IPS DF 6.9 (cell line): ENCODE results near the gene ADCY7.

ENCODE experiments used
- DNase-seq: peaks from one replicate; pipeline ENCODE4 v3.0.0-alpha.2; 2013; ENCODE audit warnings: low read depth, low spot score
- H3K27ac ChIP-seq: one replicate; pipeline ENCODE4 v1.5.1; 2013; ENCODE audit warnings: low read length, control low read depth
- H3K27me3 ChIP-seq: 2 replicates; pipeline ENCODE4 v1.6.1; 2013; ENCODE audit warnings: mild to moderate bottlenecking, low read length; ENCODE audit not compliant: control insufficient read depth, insufficient read depth
- H3K36me3 ChIP-seq: 2 replicates; pipeline ENCODE4 v1.6.1; 2013; ENCODE audit warnings: low read length; ENCODE audit not compliant: control insufficient read depth, insufficient read depth
- H3K4me1 ChIP-seq: 2 replicates; pipeline ENCODE4 v1.6.1; 2013; ENCODE audit warnings: low read length; ENCODE audit not compliant: control insufficient read depth, insufficient read depth
- H3K4me3 ChIP-seq: 2 replicates; pipeline ENCODE4 v1.5.1; 2013; ENCODE audit warnings: mild to moderate bottlenecking, low read length
- H3K9me3 ChIP-seq: 2 replicates; pipeline ENCODE4 v1.6.1; 2013; ENCODE audit warnings: low read length, inconsistent platforms; ENCODE audit not compliant: control insufficient read depth, insufficient read depth
- WGBS: extraction: QIAGEN DNeasy Blood & Tissue Kit; methylation state at CpG from one replicate; pipeline ENCODE4 v1.1.7; 2013; ENCODE audit warnings: mixed read lengths, missing lambda C conversion rate; ENCODE audit not compliant: insufficient read length, insufficient coverage; 5-methylcytosine and 5-hydroxymethylcytosine counted together

Gene ADCY7

DNA sequence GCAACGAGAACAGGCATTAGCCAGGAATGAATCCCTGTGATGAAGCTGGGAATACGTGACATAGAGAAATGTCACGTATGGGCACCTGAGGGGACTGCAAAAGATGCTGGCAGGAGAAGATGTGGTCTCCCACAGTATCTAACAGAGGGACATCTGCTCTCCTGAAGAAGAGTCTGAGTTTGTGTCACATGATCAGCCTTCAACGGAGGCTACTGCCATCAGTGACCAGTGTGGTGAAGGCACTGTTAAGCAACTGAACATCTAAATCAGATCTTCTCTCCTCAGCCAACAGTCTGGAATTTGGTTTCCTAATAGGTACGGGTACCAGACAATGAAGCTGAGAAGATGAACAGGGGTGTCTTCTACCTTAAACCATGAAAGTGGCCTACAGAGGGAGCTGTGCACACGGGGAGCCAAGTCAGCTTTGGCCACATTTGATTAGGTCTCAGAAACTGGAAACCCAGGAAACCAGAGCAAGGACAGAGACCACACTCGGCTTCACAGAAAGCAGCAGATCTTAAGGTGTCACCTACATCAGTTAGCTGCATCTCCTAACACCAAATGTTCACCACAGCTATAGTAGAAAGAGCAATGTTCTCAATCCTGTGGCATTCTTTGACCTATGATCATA, 60.6 kb downstream of the ADCY7 start:
- WGBS, result no CpG with 5 or more reads among the region's 7 CpGs
- Histone ChIP-seq H3K4me1 (no peaks in the 10 kb centered on the region), H3K9me3 (no peaks in the 10 kb centered on the region), H3K27ac (no peak overlapping the region), H3K4me3 (no peak overlapping the region), H3K27me3 (no peaks in the 10 kb centered on the region), H3K36me3 (peaks cover 18% of the 10 kb centered on the region; the same call in 1 of the 2 replicates)
- DNase-seq, result peak; percentile 18

DNA sequence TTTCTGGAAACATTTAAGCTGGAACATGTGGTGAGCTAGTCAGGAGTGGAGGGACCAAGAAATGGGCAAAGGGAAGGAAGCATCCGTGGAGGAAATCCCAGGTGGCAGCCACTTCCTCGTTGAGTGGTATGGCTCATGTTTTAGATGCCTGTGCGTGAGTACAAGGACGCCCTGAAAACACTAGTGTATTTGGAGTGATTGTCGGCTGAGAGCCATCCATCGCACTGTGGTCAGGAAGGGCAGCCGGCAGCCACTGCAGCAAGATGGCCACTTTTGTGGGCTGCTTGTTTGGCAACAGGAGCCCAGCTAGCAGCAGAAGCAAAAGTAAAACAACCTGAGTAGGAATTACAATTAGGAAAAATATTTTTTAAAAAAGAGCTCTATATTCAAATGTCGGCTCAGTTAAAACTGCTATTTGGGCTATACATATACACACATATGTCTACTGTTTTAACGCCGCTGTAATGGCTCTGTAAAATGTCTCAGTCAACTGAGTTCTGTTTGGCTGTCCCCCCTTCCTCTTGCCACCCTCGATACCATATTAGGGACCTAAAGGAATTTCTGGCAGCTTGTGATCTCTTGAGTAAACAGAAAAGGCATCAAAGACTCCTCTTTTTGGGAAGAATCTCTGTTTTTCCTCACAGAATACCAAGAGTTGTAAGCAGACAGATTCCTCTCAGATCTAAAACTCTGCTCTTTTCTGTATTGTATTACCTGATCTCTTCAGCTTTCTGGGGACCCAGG, 63.3 kb downstream of the ADCY7 start:
- Histone ChIP-seq H3K27me3 (no peaks in the 10 kb centered on the region), H3K4me3 (no peak overlapping the region), H3K27ac (no peak overlapping the region), H3K9me3 (no peaks in the 10 kb centered on the region), H3K36me3 (peaks cover 12% of the 10 kb centered on the region; the same call in 1 of the 2 replicates), H3K4me1 (0 out of 2 replicates have a peak, but pooled peaks cover 1% of the 10 kb centered on the region)
- DNase-seq, result no peak
- no CpG with 5 or more reads among the region's 11 CpGs for WGBS

DNA sequence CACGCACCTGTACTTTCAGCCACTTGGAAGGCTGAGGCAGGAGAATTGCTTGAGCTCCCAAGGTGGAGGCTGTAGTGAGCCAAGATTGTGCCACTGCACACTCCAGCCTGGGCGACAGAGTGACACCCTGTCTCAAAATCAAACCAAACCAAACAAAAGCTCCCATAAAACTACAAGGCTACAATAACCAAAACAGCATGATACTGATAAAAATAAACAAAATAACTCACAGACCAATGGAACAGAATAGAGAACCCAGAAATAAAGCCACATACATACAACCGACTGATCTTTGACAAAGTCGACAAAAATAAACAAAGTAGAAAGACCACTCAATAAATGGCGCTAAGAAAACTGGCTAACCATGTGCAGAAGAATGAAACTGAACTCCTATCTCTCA, 65.2 kb downstream of the ADCY7 start:
- no CpG with 5 or more reads among the region's 5 CpGs for WGBS
- Histone ChIP-seq H3K36me3 (peaks cover 10% of the 10 kb centered on the region; the same call in 1 of the 2 replicates), H3K4me3 (no peak overlapping the region)

DNA sequence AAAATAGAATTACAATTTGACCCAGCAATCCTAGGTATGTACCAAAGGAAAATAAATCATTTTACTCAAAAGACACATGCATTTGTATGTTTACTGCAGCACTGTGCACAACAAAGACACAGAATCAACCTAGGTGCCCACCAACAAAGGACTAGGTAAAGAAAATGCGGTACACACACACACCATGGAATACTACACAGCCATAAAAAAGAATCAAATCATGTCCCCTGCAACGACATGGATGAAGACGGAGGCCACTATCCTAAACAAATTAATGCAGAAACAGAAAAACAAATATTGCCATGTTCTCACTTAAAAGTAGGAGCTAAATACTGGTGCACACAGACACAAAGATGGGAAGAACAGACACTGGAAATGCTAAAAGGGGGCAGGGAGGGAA, 66.2 kb downstream of the ADCY7 start:
- Histone ChIP-seq H3K27ac (no peak overlapping the region), H3K36me3 (peaks cover 7% of the 10 kb centered on the region; the same call in 1 of the 2 replicates), H3K4me3 (no peak overlapping the region), H3K4me1 (0 out of 2 replicates have a peak, but pooled peaks cover 1% of the 10 kb centered on the region), H3K27me3 (no peaks in the 10 kb centered on the region), H3K9me3 (no peaks in the 10 kb centered on the region)
- no CpG with 5 or more reads among the region's 3 CpGs for WGBS
- no peak for DNase-seq

More for the DNA sequence above, 65.2 kb downstream of the ADCY7 start:
- no peaks in the 10 kb centered on the region for H3K9me3 ChIP-seq
- no peak for DNase-seq
- H3K27me3 ChIP-seq, result no peaks in the 10 kb centered on the region
- 0 out of 2 replicates have a peak, but pooled peaks cover 1% of the 10 kb centered on the region for H3K4me1 ChIP-seq
- H3K27ac ChIP-seq, result no peak overlapping the region

DNA sequence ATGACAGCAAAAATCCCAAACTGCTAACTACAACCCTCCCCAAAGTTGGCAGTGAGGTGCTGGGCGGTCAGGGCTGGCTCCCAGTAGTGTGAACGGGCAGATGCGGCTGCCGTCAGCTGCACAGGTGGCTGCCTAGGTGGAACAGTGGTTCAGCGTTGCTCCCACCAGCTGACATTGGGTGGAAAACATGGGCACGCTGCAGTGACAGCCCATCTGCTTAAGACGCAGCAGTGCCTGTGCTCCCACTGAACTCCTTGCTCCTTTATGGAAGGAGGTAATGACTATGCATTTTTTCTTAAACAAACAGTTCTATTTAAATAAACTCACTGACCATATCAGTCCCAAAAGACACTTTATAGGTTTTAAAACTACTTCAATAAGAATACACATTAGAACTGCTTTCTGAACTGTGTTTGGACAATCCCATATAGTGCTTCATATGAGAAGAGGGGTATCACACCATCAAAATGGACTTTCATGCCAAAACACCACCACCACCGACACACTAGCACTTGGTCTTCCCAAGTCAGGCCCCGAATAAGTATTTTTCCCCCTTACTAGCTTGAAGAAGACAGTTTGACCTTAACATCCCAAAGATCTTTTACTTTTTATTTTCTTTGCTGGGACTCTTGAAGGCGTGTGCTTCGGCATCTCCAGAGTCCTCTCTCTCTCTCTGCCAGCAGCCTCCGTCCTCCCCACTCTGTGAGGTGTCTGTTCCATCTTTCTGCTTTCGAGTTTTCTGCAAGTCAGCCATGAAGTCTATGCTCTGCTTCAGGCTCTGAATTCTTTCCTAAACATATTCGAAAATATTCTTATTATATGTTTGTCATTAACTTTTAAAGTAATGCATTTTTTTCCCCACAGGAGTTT, 68.0 kb downstream of the ADCY7 start:
- H3K4me1 ChIP-seq, result 0 out of 2 replicates have a peak, but pooled peaks cover 1% of the 10 kb centered on the region
- H3K36me3 ChIP-seq, result peaks cover 5% of the 10 kb centered on the region; the same call in 1 of the 2 replicates
- no peaks in the 10 kb centered on the region for H3K27me3 ChIP-seq
- DNase-seq, result no peak
- no peak overlapping the region for H3K4me3 ChIP-seq
- no CpG with 5 or more reads among the region's 14 CpGs for WGBS
- no peak overlapping the region for H3K27ac ChIP-seq
- H3K9me3 ChIP-seq, result no peaks in the 10 kb centered on the region

DNA sequence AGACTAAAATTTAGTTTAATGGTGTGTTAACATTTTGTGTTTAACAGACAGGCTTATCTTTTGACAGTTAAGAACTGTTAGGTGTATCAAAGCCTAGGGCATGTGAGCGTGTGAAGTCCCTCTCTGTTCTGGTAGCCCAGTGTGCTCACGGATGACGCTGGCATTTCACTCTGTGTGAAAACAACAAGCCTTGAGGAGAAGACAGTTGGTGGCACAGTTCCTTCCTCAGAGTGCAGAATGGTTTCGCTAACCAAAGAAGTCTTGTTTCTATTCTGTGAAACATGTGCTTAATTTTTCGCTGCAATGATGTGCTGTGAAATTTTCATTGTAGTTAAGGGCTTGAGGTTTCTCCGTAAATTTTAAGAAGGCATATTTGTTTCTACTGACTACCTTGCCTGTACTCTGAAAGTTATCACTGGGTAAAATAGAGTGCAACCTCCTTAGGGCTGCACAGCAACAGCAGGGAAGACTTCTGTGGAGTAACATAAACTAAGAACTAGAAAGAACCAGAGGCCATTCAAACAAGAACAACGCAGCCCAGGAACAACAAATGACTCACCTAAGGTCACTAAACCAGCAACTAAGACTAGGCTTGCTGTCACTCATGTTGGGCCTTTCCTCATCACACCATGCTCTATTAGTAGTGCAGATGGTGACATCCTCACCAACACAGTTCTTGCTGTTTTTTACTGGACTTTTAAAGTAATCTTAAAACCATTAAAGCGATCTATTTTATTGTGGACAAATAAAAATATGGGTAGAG, 69.0 kb downstream of the ADCY7 start:
- Histone ChIP-seq H3K4me1 (0 out of 2 replicates have a peak, but pooled peaks cover 1% of the 10 kb centered on the region), H3K4me3 (no peak overlapping the region), H3K9me3 (no peaks in the 10 kb centered on the region), H3K36me3 (peaks cover 3% of the 10 kb centered on the region; the same call in 1 of the 2 replicates), H3K27ac (no peak overlapping the region), H3K27me3 (no peaks in the 10 kb centered on the region)
- WGBS, result no CpG with 5 or more reads among the region's 8 CpGs
- no peak for DNase-seq

DNA sequence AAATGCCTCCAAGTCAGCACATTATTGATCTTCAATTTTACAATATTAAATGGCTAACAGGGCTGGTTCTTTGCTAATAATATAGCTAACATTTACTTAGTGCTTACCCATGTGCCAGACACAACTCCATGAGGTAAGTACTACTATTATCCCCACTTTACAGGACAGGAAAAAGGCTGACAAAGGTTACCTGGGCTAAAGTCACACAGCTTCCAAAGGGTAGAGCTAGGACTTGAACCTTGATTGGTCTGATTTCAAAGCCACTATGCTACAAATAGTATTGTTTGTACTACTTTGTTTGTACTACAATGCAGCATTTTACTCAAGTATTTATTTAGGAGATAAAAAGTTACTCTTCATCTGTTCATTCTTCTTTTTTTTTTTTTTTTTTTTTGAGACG, 70.5 kb downstream of the ADCY7 start:
- 0 out of 2 replicates have a peak, but pooled peaks cover 1% of the 10 kb centered on the region for H3K4me1 ChIP-seq
- no peak overlapping the region for H3K4me3 ChIP-seq
- peaks cover 3% of the 10 kb centered on the region; the same call in 1 of the 2 replicates for H3K36me3 ChIP-seq
- no peak overlapping the region for H3K27ac ChIP-seq
- no peaks in the 10 kb centered on the region for H3K27me3 ChIP-seq
- no CpG with 5 or more reads among the region's 1 CpG for WGBS
- no peaks in the 10 kb centered on the region for H3K9me3 ChIP-seq
- DNase-seq, result no peak

DNA sequence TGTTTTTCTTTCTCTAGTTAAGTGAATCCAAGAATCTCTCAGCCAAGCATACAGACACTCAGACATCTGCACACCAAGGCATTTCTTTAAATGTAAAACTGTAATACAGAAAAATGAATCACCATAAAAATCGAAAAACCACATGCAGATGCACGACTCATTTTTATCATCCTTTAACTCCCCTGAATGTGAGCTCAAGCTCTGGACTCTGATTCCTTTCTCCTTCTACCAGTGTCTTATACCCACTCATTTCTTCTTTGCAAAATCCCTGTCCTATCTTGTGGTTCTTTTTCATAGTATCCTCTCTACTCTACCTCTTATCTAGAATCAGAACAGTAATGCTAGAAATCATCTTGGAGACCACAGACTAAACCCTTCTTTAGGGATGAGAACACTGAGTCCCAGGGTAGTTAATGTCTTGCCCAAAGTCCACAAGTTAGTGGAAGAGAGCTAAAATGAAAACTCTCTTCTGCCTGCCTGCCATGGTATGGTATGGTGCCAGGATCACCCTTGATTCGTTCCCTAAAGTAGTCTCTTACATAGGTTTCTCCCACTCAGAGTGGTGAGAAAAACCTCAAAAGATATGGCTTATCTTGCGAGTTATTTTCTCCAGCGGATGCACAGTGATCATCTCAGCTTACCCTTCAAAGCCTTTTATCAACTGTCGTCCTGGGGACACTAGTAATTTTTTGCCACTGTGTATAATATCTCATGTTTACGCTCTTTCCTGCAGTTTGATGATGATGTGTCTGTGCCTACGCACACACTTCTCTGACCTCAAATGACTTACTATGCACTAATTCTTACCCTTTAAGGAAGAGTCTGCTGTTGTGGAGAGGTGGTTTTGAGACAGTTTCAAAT, 72.2 kb downstream of the ADCY7 start:
- Histone ChIP-seq H3K9me3 (no peaks in the 10 kb centered on the region), H3K36me3 (peaks cover 3% of the 10 kb centered on the region; the same call in 1 of the 2 replicates), H3K4me1 (0 out of 2 replicates have a peak, but pooled peaks cover 1% of the 10 kb centered on the region), H3K27ac (no peak overlapping the region), H3K27me3 (no peaks in the 10 kb centered on the region), H3K4me3 (no peak overlapping the region)
- no peak for DNase-seq
- WGBS, result no CpG with 5 or more reads among the region's 8 CpGs

DNA sequence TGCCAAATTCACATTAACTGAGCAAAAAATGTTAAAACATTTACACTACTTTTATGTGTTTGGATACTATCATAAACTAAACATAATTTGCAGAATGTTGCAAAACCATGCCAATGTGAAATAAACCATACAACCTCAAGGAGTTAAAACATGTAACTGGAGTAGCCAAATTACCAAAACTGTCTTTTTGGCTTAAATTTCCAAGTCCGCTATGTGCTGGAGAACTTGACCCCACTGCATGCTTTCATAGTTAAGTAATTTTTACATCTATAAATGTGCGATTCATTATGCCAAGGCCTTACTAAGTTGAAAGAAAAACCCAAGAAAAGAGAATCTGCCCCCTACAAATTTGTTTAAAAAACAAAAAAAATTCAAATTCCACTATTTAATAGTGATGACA, 74.2 kb downstream of the ADCY7 start:
- no peaks in the 10 kb centered on the region for H3K9me3 ChIP-seq
- H3K27ac ChIP-seq, result no peak overlapping the region
- no CpG with 5 or more reads among the region's 2 CpGs for WGBS
- H3K4me1 ChIP-seq, result no peaks in the 10 kb centered on the region
- no peak for DNase-seq
- H3K36me3 ChIP-seq, result no peaks in the 10 kb centered on the region; the same call in 1 of the 2 replicates
- no peaks in the 10 kb centered on the region for H3K27me3 ChIP-seq
- H3K4me3 ChIP-seq, result no peak overlapping the region
